ENCODE data around the gene ULK1.

ULK1 gene

DNA sequence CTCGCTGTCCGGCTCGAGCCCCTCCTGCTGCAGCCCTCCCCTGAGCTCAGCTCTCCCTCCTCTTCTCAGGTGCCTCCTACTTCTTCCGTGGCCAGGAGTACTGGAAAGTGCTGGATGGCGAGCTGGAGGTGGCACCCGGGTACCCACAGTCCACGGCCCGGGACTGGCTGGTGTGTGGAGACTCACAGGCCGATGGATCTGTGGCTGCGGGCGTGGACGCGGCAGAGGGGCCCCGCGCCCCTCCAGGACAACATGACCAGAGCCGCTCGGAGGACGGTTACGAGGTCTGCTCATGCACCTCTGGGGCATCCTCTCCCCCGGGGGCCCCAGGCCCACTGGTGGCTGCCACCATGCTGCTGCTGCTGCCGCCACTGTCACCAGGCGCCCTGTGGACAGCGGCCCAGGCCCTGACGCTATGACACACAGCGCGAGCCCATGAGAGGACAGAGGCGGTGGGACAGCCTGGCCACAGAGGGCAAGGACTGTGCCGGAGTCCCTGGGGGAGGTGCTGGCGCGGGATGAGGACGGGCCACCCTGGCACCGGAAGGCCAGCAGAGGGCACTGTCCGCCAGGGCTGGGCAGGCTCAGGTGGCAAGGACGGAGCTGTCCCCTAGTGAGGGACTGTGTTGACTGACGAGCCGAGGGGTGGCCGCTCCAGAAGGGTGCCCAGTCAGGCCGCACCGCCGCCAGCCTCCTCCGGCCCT lies 43.4 kb upstream of the ULK1 start:
- TF ChIP-seq, protein P1, sequence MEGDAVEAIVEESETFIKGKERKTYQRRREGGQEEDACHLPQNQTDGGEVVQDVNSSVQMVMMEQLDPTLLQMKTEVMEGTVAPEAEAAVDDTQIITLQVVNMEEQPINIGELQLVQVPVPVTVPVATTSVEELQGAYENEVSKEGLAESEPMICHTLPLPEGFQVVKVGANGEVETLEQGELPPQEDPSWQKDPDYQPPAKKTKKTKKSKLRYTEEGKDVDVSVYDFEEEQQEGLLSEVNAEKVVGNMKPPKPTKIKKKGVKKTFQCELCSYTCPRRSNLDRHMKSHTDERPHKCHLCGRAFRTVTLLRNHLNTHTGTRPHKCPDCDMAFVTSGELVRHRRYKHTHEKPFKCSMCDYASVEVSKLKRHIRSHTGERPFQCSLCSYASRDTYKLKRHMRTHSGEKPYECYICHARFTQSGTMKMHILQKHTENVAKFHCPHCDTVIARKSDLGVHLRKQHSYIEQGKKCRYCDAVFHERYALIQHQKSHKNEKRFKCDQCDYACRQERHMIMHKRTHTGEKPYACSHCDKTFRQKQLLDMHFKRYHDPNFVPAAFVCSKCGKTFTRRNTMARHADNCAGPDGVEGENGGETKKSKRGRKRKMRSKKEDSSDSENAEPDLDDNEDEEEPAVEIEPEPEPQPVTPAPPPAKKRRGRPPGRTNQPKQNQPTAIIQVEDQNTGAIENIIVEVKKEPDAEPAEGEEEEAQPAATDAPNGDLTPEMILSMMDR (IDR thresholded peaks at IDR 0.05; ENCODE audit: insufficient read depth, missing control alignments): no peak
- FAIRE-seq (no peak), DNase-seq (ENCODE audit: insufficient read length, low spot score) (no peak)

- FAIRE-seq: no peak
- TF ChIP-seq, protein P1 (IDR thresholded peaks at IDR 0.05; ENCODE audit: insufficient read depth, missing control alignments): no peak
- no peak for DNase-seq (ENCODE audit: insufficient read length, low spot score)
Observed at GRCh38 chr12:131851741-131852550, 42.5 kb upstream of the ULK1 start.

GRCh38 chr12:131852551-131853299 lies 41.7 kb upstream of the ULK1 start:
- DNase-seq (ENCODE audit: insufficient read length, low spot score) (no peak), FAIRE-seq (no peak)
- TF ChIP-seq, protein P1 (IDR thresholded peaks at IDR 0.05; ENCODE audit: insufficient read depth, missing control alignments): no peak

DNA sequence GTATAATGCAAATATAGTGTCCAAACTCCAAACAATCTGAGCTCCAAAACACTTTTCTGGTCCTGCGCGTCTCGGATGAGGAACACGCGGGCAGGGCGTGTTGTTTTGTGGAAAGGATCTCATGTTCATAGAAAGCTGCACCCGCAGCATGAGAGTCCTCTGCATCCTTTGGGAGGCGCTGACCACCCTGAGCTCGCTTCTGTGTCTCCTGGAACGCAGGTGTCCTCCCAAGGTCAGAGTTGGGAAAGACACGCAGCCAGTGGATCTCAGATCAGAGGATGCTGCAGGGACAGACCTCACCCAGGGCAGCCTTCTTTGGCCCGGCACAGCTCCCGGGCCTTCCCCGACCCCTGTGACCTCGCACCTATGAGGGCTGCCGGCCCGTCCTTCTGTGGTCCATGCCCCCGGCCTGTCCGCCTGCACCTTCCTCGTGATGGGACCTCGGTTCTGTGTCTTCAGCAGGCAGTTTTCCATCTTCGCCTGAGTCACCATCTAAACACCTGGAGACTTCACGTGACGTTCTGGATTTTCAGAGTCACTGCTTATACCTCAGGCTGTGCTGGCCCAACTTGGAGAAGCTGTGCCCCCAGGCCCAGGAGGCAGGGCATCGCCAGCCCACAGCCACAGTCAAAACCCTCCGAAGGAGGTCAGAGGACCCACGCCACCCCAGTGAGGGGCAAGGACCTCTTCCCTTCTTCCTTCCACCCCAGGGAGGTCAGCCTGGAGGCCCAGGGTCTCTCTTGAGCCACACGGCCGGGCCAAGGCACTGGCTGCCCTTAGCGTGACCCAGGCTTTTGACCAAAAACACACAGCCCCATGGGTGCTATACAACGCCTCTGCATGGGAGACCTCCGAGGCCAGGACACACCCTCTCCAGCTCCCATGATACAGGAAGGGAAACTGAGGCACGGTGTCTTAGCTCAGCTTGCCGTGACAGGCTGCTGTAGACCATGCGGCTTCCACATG lies 40.3 kb upstream of the ULK1 start:
- FAIRE-seq (no peak), DNase-seq (ENCODE audit: insufficient read length, low spot score) (no peak)
- TF ChIP-seq, protein P1 (IDR thresholded peaks at IDR 0.05; ENCODE audit: insufficient read depth, missing control alignments): no peak

GRCh38 chr12:131854861-131855476 lies 39.5 kb upstream of the ULK1 start:
- TF ChIP-seq, protein P1 (IDR thresholded peaks at IDR 0.05; ENCODE audit: insufficient read depth, missing control alignments): no peak
- no peak for FAIRE-seq
- no peak for DNase-seq (ENCODE audit: insufficient read length, low spot score)

DNA sequence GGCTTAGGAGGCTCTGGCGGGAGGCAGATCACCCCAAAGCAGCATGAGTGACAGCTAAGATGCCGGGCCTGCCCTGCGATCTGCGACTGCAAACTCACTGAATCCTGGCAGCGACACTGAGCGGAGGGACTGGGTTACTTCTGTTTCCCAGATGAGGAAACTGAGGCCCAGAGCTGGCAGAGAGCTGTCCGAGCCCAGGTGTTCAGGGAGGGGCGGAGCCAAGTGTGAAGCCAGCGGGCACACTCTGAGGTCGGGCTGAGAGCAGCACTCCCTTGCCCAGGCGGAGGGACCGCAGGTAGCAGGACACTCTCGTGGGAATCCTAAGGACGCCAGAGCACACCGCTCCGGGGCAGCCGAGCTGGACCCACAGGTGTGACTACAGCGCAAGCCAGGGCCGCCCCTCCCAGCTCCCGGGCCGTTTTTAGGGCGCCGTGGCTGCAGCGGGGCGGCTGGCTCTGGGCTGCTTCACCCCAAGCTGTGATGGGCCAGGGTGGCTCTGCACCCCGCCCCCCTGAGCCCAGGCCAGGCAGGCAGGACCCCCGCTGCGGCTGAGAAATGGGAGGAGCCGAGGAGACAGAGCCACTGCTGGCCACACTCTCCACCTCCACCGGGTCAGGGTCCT lies 38.8 kb upstream of the ULK1 start:
- no peak for FAIRE-seq
- TF ChIP-seq, protein P1 (IDR thresholded peaks at IDR 0.05; ENCODE audit: insufficient read depth, missing control alignments): no peak
- DNase-seq (ENCODE audit: insufficient read length, low spot score): no peak

All from D721Med (cell line).